Left renal cortex interstitium (tissue), 4 donors: Measurements from ENCODE around the gene AGTR1. TPM values are rescaled to one million over a fixed set of nuclear protein-coding genes. Genes with fewer than 3 reads are reported as not detected.
"Not testable (repeated sequence)": the region's sequence is repeated elsewhere in the genome, so short reads cannot be mapped to it uniquely, and the experiment has no call there.

ENCODE experiments used
- DNase-seq, 4 donors: peaks; one replicate each; pipeline ENCODE4 v3.0.0-alpha.2; 2013; ENCODE audit warnings: low read depth in 4 of 4, low spot score in 2 of 4, missing footprints in 1 of 4
- polyA plus RNA-seq, 4 donors: library from polyadenylated mRNA; unstranded; fragments of 120-200 nt; gene quantifications; one replicate each; pipeline ENCODE4 v1.2.1, GENCODE V29; 2013; ENCODE audit not compliant: insufficient read length in 4 of 4

The AGTR1 gene
- polyA plus RNA-seq, 4 donors = 17.7 to 23.9 (median 20.7) TPM

DNA sequence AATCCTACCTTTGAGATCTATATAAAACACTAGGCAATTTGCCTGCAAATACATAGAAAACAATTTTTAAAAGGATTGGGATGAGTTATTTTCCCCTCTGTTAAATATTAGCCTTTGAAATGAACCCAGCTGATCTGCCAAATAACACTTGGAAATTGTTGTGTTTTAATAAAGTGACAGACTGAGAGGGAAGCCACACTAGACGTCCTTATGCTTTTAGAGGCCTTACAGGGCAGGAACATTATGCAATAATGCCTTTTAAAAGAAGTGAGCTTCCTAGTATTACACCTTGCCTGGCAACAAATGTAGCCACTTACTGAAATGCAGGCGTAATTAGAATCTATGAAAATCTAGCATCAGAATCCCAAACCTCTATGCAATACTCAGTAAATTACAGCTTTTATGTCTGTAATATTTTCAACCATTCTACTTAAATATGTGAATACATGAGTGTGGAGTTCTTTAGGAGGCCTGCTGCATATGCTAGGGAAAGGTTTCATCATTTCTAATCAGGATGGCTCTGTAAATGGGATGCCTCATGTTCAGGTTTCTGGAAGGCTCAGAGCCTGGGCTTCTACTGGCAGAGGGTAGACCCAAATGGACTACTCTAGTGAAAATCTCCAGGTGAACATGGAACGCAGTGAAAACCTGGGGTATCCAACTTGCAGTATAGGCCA, 20.3 kb downstream of the AGTR1 start:
- DNase-seq = no peak

DNA sequence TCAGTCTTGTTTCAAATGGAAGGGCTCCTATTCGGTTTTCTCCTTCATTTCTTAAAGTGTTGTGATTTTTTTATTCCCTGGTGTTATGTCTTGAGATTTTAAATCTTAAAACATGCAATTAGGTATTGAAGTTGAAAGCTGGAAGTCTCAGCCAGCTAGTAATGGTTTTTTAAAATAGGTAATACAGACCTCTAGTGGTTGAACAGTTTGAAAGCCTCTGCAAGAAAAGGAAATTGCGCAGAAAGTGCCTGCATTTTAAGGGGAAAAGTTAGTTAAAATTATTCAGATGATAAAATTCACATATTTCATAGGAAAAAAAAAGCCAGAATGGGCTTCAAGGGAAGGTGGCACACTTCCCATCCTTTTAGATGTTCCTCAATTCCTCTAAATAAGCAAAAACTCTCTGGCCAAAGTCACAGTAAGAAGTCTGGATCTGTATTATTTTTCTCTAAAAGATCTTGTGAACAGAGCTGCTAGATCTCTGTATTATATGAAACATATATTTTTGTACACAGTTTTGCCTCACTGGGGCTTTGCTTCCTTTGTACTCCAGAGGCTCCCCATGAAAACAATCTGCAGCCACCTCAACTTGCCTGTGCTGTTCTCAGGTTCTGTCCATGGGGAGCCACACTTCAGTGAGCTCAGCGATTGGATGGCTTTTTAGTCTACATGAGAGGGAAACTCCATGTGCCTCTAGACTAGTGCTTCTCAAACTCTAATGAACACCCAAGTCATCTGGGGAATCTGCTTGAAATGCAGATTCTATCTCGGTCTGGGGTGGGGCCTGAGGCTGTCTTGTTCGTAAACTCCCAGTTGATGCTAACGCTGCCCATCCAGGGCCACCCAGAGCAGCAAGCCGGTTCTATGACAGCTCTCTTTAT, 21.5 kb downstream of the AGTR1 start:
- DNase-seq = no peak

DNA sequence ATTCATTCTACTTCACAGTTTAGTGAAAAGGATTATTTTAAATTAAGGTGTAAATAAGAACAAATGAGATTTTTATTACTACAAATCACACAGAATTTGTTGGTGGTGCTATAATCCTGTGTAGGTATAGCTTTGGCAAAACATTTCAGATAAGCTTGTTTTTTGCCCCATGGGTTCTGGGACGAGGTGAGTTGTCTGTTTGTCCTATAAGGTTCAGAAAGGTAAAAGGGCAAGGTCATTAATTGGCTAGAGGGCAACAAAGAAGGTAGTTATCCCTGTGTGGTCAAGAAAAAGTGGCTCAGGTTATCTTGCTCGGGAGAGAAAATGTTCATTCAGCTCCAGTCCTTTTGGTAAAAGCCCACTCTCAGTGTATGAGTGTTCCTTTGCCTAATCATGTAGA, 23.2 kb downstream of the AGTR1 start:
- DNase-seq = no peak

DNA sequence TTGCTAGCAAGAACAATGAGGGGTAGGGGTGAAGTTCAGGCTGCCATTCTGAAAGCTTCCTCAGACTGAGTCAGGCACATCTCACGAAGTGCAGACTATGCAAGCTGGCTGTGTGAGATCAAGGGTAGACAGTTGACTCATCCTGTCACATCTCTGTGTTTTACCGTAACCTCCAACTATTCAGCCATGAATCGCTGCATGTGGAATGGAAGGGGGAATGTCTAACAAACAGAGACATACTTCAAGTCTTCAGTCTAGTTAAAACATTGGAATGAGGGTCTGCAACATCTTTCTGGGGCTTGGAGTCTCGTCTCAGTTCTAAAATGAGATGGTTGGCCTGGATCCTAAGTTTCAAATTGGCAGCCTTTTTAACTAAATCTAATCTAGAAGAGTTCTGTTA, 25.9 kb downstream of the AGTR1 start:
- no peak for DNase-seq

DNA sequence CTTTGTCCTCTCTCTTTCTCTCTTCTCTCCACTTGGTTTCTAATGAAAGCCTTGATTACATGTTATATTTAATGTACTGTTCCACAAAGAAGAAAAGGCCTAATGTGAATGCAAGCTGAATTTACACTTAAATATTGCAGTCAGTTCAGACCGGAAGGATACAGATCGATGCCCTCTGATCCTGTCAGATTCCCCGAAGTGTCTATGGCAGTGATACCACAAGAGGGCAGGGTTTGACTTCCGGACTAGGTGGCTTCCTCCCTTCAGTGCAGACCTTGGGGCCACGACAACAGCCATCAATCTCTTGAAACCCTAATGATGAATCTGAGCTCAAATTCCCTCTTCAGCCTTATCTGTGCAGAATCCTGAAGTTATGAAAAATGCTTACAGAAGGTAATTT, 29.5 kb downstream of the AGTR1 start:
- no peak for DNase-seq

DNA sequence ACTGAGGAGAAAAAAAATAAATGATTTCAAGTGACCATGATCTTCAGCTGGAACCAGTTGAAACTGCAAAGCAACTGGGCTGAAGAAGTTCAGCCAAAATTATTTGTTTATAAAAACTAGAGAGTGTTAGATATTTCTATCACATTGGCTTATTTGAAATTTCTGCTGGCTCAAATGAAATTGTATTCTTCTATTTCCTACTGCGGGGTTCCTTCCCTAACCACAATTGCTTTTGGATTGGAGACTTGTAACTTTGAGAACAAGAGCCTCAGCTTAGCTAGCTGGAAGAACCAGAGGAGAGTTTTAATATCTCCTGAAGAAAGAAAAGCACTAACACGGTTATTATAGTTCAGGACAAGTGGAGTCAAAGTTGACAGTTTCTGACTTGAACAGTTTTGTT, 31.1 kb downstream of the AGTR1 start:
- no peak for DNase-seq

DNA sequence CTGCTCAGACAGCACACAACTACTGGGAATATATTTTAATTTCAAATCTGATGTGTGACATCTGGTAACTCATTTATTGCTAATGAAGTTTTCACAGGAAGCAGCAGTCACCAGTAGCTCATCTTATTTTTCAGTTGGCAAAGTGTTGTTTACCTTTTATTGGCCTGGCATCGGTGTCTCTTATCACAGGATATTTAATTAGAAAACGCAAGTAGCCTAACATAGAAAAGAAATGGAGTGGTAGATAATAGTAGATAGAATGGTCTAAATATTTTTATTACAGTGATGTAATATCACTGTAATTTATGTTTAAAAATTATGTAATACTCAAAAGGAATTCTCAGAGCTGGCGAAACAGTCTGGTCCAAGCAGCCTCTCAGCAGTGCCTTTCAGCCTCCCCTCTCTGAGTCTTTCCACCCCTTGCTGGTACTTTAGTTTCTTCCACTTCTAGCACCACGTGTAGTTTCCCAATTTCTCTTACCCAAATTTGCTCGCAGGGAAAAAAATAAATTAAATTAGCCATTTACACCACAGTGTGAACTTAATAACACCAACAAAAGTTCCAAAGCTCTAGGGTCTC, 31.9 kb downstream of the AGTR1 start:
- no peak for DNase-seq

DNA sequence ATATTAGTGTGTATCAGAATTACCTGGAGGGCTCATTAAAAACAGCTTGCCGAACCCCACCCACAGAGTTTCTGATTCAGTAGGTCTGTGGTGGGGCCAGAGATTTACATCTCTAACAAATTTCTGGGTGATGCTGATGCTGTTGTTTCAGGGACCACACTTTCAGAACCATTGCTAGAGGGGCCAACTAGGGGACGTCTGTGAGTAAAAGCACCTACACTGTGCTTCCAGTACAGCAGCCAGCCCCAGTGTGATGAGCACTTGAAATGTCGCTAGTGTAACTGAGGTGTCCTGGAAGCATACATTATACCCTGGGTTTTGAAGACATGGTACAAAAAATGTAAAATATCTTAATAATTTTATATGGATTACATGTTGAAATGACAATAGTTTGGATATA, 33.0 kb downstream of the AGTR1 start:
- DNase-seq = no peak

DNA sequence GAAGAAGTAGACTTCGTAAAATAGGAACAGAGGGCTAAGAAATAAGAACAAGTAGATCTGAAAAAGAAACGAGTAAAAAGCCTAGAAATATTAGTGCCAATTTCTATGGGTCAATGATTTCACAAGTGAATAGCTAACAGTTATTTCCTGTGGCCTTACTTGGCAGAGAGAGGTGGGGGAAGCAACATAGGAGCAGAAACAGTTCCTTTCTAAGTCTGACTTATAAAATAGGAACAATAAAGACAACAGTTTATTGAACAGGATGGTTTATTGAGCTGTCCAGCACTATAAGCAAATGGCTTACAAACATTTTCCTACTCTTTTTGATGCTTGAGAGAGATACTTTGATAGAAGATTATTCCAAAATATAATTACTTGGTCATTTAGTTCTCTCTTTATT, 37.9 kb downstream of the AGTR1 start:
- no peak for DNase-seq

DNA sequence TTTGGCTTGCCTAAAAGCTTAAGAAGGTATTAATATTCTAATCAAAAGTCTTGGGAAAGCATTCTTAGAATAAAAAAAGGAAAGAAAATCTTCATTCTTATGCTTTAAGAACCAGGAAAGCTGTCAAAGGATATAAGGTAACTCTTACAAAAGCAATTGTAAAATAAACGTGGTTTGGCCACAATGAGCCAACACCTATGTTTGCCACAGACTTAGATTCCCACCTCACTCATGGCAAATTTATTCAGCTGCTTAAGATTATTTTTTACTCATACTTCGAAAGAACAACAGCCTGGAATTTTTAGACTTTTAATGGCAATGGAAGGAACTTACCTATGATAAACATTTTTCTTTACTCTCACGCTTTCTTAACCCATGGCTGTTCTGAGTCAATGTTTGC, 38.4 kb downstream of the AGTR1 start:
- no peak for DNase-seq

DNA sequence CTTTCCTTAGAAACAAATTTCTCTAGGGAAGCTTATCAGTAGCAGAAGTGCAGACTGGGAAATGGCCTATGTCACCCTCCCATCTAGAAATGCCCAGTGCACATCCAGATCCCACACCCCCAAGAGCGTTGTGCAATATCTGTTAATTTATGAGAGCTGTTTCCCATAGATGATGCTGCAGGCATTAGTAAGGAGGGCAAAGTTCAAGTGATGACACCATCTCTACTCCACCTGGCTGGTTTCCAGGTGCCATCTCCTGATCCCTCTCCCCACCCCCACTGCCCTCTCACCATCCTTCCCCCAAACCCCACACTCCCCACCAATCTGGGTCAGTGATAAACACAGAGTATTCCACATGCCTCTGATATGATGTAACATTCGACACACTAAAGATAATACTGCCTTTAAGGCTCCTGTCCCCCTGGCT, 39.4 kb downstream of the AGTR1 start:
- DNase-seq = no peak

DNA sequence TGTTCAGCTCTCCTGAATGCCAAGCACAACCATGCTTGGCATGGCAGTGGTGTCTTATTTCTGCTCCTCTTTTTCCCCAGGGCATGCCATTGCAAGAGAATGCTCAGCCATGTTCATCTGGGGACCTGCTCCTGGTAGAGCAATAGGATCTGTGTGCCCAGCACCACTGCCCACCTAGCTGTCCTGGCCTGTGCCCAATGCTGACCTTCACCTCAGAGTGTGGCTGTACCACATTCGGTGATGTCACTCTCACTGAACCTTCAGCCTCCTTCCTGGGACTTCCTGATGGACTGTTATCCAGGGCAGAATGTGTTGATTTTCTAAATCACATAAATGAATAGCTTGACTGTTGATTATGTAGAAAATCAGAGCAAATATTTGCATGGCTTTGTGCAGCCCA, 42.0 kb downstream of the AGTR1 start:
- no peak for DNase-seq

DNA sequence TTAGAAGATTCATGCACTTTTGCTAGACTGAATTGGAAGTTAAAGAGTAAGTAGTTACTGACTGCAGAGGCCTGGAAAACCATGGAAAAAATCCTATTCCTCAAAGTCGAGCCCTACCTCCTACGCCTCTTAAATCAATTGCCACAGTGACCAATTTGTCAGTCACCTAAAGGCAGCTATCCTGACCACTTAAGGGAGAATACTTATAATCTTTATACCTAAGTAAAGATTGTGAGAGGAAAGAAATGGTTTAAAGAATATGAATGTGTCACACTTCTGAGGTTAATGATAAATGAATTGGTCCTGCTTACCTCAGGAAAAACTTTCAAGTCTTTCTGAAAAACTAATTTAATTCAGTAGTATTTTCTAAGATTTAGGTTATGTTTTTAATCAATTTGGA, 42.6 kb downstream of the AGTR1 start:
- DNase-seq = no peak

DNA sequence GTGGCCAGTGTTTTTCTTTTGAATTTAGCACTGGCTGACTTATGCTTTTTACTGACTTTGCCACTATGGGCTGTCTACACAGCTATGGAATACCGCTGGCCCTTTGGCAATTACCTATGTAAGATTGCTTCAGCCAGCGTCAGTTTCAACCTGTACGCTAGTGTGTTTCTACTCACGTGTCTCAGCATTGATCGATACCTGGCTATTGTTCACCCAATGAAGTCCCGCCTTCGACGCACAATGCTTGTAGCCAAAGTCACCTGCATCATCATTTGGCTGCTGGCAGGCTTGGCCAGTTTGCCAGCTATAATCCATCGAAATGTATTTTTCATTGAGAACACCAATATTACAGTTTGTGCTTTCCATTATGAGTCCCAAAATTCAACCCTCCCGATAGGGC, 43.5 kb downstream of the AGTR1 start:
- DNase-seq = no peak

DNA sequence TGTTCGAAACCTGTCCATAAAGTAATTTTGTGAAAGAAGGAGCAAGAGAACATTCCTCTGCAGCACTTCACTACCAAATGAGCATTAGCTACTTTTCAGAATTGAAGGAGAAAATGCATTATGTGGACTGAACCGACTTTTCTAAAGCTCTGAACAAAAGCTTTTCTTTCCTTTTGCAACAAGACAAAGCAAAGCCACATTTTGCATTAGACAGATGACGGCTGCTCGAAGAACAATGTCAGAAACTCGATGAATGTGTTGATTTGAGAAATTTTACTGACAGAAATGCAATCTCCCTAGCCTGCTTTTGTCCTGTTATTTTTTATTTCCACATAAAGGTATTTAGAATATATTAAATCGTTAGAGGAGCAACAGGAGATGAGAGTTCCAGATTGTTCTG, 44.4 kb downstream of the AGTR1 start:
- DNase-seq = no peak

DNA sequence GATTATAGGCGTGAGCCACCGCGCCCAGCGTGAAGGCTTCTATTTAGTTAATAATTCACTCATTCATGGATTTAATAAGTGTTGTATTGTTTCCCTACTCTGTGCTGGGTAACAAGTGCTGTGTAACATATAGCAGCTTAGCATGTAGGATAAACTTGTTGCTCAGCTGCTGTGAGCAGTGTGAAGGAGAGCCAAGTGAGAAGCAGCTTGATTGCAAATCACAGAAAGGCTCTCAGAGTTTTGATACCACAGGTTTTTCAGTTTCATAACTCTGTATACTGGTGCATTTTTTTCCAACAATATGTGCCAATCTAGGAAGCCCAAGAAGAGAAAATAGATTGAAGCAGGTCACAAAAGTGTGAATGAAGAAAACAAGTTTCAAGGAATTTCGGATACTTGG, 48.4 kb downstream of the AGTR1 start:
- no peak for DNase-seq

DNA sequence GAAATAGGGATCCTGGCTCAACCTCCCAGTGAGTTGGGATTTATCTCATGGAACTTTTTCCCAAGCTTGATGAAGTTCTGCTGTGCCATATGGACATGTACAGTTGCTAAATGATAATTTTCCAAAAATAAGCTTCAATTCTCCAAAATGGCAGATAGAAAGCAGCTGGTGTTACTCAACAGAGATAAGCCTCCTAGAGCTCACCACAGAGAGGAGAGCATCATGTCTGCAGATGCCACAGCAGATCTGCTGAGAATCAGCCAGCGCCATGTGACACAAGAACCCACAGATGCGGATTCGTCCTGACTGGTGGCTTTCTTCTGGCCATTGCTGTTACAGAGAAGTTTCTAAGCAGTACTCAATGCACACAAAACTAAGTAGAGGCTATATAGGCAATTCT, 50.6 kb downstream of the AGTR1 start:
- DNase-seq = no peak

DNA sequence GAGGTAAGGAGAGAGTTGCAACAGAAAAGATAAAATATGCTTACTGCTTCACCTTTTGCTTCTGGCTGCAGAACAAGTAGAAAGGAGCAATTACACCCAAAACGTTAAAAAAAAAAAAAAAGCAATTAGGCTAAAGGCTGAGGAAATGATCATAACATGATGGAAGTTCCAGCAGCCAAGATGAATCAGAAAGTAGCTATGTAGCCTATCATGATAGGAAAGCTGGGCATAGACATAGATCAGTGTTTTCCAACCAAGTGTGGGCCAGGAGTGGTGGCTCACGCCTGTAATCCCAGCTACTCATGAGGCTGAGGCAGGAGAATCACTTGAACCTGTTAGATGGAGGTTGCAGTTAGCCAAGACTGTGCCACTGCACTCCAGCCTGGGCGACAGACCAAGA, 52.6 kb downstream of the AGTR1 start:
- no peak for DNase-seq

DNA sequence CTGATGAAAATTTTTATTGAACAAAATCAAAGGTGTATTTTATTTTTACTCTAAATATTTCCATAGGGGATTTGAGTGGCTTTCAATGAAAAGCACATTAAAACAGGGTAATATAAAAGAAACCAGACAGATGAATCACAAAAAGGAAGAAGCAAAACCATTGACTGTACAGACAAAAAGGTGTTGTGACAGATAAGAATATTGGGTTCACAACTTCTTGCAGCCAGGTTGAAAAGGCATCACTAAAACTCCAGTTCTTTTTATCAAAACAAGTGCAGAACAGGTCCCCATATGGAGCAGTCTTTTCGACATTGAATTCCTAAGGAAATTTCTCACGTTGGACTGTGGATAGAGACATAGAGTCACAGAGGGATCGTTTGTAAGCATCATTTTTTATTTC, 53.8 kb downstream of the AGTR1 start:
- DNase-seq = no peak

DNA sequence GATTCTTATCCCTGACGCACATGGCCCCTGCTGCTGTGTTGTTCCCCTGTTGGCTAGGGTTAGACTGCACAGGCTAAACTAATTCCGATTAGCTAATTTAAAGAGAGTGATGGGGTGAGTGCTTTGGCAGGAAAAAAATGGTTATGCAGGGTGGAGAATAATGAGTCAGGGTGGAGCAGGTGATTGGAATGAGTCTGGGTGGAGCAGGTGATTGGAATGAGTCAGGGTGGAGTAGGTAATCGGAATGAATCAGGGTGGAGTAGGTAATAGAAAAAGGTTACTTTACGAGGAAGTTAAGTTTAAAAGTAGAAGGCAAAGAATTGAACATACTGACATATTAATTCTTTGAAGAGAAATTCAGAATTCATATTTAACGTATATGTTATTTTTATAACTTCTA, 55.7 kb downstream of the AGTR1 start:
- DNase-seq = not testable (repeated sequence)

DNA sequence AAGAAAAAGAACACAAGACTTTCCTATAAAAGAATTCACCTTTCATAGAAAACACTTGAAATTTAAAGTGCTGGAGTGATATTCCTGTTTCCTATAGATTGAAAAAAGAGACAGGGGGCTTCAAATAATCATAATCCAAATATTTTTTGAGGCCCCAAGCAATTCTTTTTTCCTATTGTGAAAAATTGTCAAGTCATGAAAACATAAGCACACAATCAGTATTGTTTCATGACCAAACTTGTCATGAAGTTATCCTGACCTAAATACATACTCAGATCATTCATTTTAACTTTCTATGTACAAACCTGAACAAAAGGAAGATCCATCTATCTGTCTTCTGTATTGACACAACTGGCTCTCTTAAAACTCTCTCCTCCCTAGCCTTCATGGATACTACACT, 57.9 kb downstream of the AGTR1 start:
- DNase-seq = no peak

DNA sequence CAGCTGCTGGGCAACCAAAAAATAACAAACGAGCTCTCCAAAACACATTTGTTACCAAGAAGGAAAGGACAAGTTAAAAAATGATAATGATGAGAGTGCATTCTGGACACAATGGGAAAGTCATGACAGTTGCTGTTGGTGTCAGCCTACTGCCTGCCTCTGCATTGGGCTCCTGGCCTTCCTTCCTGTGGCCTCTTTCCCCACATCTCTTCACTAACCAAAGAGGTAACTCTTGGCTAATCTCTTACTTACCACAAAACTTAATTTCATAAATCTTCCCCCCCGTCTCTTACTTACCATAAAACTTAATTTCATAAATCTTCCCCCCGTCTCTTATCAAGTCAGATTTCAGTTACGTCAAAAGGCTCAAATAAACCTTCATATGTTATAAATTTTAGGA, 58.6 kb downstream of the AGTR1 start:
- no peak for DNase-seq
